ENCODE data around the gene GBX1. TPM values are rescaled to one million over a fixed set of nuclear protein-coding genes. Genes with fewer than 3 reads are reported as not detected.

GBX1 gene
- total and polyA plus RNA-seq, 2 donors (not counting 3 experiments of a cell fraction or from before 2014, with no cell fraction given): not detected

- Histone ChIP-seq H3K4me2 (ENCODE audit: insufficient read depth, low read length) (no peak overlapping the region), H3K27ac (ENCODE audit: insufficient read depth, low read depth, low read length) (no peak overlapping the region), H3K79me2 (ENCODE audit: control insufficient read depth, insufficient read depth, low read length) (no peaks in the 10 kb centered on the region), H3K27me3 (ENCODE audit: control insufficient read depth in 2 of 2, insufficient read depth in 2 of 2, low read length in 2 of 2) (no peaks in the 10 kb centered on the region), H3K4me3 (replicated peaks in 1 of 3; ENCODE audit: insufficient read depth in 1 of 3, low read depth in 1 of 3, low read length in 3 of 3) (no peak overlapping the region), H3K4me1 (ENCODE audit: control insufficient read depth, extremely low read depth, insufficient read depth, low read length) (no peaks in the 10 kb centered on the region), H3K9ac (replicated peaks; ENCODE audit: extremely low read depth, insufficient read depth, low read length) (no peak overlapping the region), H3K9me1 (replicated peaks; ENCODE audit: control insufficient read depth, extremely low read depth, insufficient read depth, low read length) (no peaks in the 10 kb centered on the region), H4K20me1 (replicated peaks; ENCODE audit: control insufficient read depth, extremely low read depth, insufficient read depth, low read length) (no peaks in the 10 kb centered on the region), H3K36me3 (ENCODE audit: control insufficient read depth in 2 of 2, extremely low read depth in 1 of 2, insufficient read depth in 2 of 2, low read length in 2 of 2) (peaks cover 9 to 67% of the 10 kb centered on the region in 2 experiments), H3K9me3 (replicated peaks; ENCODE audit: control insufficient read depth, insufficient read depth, low read length) (no peaks in the 10 kb centered on the region), H2AFZ (ENCODE audit: low read depth, low read length) (no peak overlapping the region)
- TF ChIP-seq, protein P1, sequence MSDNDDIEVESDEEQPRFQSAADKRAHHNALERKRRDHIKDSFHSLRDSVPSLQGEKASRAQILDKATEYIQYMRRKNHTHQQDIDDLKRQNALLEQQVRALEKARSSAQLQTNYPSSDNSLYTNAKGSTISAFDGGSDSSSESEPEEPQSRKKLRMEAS (IDR thresholded peaks at IDR 0.05; ENCODE audit: insufficient read depth, insufficient read length): no peak
- TF ChIP-seq GATA2 (IDR thresholded peaks at IDR 0.05; ENCODE audit: insufficient read depth, insufficient read length, low read depth, low read length): no peak
- no peak for TF ChIP-seq EZH2 (IDR thresholded peaks at IDR 0.05; ENCODE audit: borderline replicate concordance, low read depth, low read length, severe bottlenecking)
- TF ChIP-seq FOS (IDR thresholded peaks at IDR 0.05; ENCODE audit: borderline replicate concordance, insufficient read depth, low read length): no peak
- no peak for TF ChIP-seq MYC (IDR thresholded peaks at IDR 0.05; ENCODE audit: low read depth, low read length)
- no peak for FAIRE-seq
- BruUV-seq (replicated peaks): no TSS peak
- POLR2A ChIA-PET: no interaction called here
- DNase-seq (ENCODE audit: low read depth, low spot score): no peak
- dilution Hi-C loops (cut with MboI; ENCODE audit: extremely low pct_ligation_motif_present, low sequenced_read_pairs): no loop called here
- CTCF ChIA-PET: interaction anchor here (1.5 kb wide), 1 partner anchor 12 kb away, joined by 9 read pairs; no protein-coding TSS in a partner anchor
- intact Hi-C loops (cut with micrococcal nuclease): no loop called here
Observed at GRCh38 chr7:151135525-151135845, 32.0 kb downstream of the GBX1 start.

DNA sequence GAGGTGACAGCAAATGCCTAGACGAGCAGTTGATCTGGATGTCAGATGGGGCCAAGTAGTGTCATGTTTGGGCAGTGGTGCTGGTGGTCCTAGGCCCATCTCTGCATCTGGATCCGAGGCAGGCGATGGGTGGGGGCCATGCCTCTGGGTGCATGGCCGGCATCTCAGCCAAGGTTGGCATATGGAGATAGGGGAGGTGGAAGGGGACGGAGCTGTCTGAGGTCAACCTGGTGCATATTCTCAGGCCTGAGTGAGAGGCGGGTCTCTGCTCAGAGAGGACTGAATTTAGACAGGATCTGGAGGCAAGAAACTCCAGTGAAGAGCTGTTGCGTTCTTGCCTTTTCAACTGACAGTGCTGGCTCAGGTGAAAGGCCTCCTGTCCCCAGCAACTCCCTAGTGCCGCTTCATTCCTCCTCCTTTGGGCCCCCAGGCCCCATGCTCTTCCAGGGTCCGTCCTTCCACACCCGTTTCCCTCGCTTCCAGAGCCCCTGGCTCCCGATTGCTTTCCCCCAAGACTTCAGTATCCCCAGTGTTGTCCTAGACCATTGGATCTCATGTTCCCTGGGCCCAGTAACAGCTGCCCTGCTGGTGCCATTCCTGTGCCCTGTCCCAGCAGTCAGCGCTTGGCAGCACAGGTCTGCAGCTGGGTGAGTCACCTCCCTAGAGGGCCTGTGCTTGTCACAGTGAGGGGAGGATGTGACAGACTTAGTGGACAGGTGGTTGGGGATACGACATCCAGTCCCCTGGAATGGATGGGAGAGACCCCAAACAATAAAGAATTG lies 32.6 kb downstream of the GBX1 start:
- BruUV-seq (replicated peaks): no TSS peak
- Histone ChIP-seq H3K9me3 (replicated peaks; ENCODE audit: control insufficient read depth, insufficient read depth, low read length) (no peaks in the 10 kb centered on the region), H2AFZ (ENCODE audit: low read depth, low read length) (no peak overlapping the region), H3K9me1 (replicated peaks; ENCODE audit: control insufficient read depth, extremely low read depth, insufficient read depth, low read length) (no peaks in the 10 kb centered on the region), H3K27me3 (ENCODE audit: control insufficient read depth in 2 of 2, insufficient read depth in 2 of 2, low read length in 2 of 2) (no peaks in the 10 kb centered on the region), H4K20me1 (replicated peaks; ENCODE audit: control insufficient read depth, extremely low read depth, insufficient read depth, low read length) (no peaks in the 10 kb centered on the region), H3K4me3 (replicated peaks in 1 of 3; ENCODE audit: insufficient read depth in 1 of 3, low read depth in 1 of 3, low read length in 3 of 3) (no peak overlapping the region), H3K4me2 (ENCODE audit: insufficient read depth, low read length) (no peak overlapping the region), H3K4me1 (ENCODE audit: control insufficient read depth, extremely low read depth, insufficient read depth, low read length) (no peaks in the 10 kb centered on the region), H3K79me2 (ENCODE audit: control insufficient read depth, insufficient read depth, low read length) (no peaks in the 10 kb centered on the region), H3K9ac (replicated peaks; ENCODE audit: extremely low read depth, insufficient read depth, low read length) (no peak overlapping the region), H3K36me3 (ENCODE audit: control insufficient read depth in 2 of 2, extremely low read depth in 1 of 2, insufficient read depth in 2 of 2, low read length in 2 of 2) (peaks cover 9 to 72% of the 10 kb centered on the region in 2 experiments), H3K27ac (ENCODE audit: insufficient read depth, low read depth, low read length) (no peak overlapping the region)
- FAIRE-seq (no peak), DNase-seq (ENCODE audit: low read depth, low spot score) (no peak)
- TF ChIP-seq, protein P1 (IDR thresholded peaks at IDR 0.05; ENCODE audit: insufficient read depth, insufficient read length): no peak
- no peak for TF ChIP-seq JUN (IDR thresholded peaks at IDR 0.05; ENCODE audit: borderline replicate concordance, insufficient read depth, insufficient read length, low read depth)
- TF ChIP-seq EZH2 (IDR thresholded peaks at IDR 0.05; ENCODE audit: borderline replicate concordance, low read depth, low read length, severe bottlenecking): no peak
- TF ChIP-seq, protein P2, sequence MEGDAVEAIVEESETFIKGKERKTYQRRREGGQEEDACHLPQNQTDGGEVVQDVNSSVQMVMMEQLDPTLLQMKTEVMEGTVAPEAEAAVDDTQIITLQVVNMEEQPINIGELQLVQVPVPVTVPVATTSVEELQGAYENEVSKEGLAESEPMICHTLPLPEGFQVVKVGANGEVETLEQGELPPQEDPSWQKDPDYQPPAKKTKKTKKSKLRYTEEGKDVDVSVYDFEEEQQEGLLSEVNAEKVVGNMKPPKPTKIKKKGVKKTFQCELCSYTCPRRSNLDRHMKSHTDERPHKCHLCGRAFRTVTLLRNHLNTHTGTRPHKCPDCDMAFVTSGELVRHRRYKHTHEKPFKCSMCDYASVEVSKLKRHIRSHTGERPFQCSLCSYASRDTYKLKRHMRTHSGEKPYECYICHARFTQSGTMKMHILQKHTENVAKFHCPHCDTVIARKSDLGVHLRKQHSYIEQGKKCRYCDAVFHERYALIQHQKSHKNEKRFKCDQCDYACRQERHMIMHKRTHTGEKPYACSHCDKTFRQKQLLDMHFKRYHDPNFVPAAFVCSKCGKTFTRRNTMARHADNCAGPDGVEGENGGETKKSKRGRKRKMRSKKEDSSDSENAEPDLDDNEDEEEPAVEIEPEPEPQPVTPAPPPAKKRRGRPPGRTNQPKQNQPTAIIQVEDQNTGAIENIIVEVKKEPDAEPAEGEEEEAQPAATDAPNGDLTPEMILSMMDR (IDR thresholded peaks at IDR 0.05; ENCODE audit: extremely low read depth in 1 of 2, insufficient read depth in 1 of 2, low read depth in 1 of 2, low read length in 2 of 2): no peak
- no peak for TF ChIP-seq POLR2A (IDR thresholded peaks at IDR 0.05; ENCODE audit: low read depth, low read length)
- TF ChIP-seq FOS (IDR thresholded peaks at IDR 0.05; ENCODE audit: borderline replicate concordance, insufficient read depth, low read length): no peak
- TF ChIP-seq GATA2 (IDR thresholded peaks at IDR 0.05; ENCODE audit: insufficient read depth, insufficient read length, low read depth, low read length): no peak
- no peak for TF ChIP-seq MYC (IDR thresholded peaks at IDR 0.05; ENCODE audit: low read depth, low read length)
- TF ChIP-seq POLR2AphosphoS5 (IDR thresholded peaks at IDR 0.05; ENCODE audit: insufficient read depth, low read depth, low read length): no peak
- ChIA-PET CTCF (interaction anchor here (1.5 kb wide), 1 partner anchor 11 kb away, joined by 9 read pairs; no protein-coding TSS in a partner anchor), POLR2A (no interaction called here)
- dilution Hi-C loops (cut with MboI; ENCODE audit: extremely low pct_ligation_motif_present, low sequenced_read_pairs): no loop called here
- intact Hi-C loops (cut with micrococcal nuclease): no loop called here

Measured in endothelial cell of umbilical vein (primary cell).